Fibroblast of skin of right quadriceps (primary cell): Measurements from ENCODE around the gene CORO2B.

ENCODE experiments used
- DNase-seq: peaks from one replicate; pipeline ENCODE4 v3.0.0-alpha.2; 2013

The CORO2B gene

GRCh38 chr15:68554721-68555678 is 23.8 kb upstream of the CORO2B start:
- no peak for DNase-seq

DNA sequence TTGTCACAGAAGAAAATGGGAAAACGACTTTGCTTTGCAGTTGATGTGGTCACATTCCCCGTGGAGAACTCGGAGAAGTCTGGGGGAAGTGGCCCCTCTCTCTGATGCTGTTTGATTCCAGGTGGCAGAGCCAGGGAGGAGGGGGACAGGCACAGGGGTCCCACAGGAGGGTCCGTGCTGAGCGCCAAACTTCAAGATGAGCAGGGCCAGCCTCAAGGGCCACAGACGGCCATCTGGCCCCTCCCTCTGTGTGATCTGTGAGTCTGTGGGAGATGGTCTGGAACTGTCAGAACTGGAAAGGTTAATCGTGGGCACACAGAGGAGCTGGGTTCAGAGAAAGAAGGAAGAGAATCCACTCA is 23.1 kb upstream of the CORO2B start:
- DNase-seq = no peak

DNA sequence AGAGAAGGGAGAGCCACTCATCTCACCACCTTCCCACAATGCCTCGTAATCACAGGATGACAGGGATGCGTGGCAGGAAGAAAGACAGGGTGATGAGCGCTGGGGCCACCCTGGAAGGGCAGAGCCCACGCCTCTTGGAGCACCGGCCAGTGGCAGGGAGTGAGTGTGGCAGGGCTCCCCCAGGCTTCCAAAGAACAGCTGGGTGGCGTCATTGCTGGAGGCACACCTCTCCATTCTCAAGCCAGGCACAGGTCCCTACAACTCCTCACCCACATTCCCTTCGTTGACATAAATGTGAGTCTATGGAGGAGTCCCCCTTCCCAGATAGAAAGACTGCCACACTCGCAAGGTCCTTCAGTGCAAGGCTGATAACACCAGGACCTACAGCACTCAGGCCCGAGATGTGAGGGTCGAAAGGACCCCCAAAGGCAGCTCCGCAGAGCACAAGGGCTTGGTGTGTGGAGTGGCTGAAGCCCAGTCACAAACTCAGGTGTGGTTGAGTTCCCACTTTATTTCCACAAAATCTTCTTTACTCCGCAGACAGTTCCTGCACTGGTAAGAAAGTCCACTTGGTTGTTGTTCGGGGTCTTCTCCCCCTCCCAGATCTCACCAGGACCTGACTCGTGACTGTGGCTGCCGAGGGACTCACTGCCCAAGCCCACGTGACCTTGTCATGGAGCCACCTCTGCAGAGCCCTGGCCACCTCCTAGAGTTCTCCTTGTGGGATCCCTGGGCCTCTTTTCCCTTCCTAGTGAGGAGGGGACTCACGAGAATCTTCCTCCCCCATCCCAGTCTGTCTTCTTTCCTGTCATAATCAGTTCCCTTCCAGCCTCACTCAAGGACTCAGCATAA is 22.4 kb upstream of the CORO2B start:
- no peak for DNase-seq

DNA sequence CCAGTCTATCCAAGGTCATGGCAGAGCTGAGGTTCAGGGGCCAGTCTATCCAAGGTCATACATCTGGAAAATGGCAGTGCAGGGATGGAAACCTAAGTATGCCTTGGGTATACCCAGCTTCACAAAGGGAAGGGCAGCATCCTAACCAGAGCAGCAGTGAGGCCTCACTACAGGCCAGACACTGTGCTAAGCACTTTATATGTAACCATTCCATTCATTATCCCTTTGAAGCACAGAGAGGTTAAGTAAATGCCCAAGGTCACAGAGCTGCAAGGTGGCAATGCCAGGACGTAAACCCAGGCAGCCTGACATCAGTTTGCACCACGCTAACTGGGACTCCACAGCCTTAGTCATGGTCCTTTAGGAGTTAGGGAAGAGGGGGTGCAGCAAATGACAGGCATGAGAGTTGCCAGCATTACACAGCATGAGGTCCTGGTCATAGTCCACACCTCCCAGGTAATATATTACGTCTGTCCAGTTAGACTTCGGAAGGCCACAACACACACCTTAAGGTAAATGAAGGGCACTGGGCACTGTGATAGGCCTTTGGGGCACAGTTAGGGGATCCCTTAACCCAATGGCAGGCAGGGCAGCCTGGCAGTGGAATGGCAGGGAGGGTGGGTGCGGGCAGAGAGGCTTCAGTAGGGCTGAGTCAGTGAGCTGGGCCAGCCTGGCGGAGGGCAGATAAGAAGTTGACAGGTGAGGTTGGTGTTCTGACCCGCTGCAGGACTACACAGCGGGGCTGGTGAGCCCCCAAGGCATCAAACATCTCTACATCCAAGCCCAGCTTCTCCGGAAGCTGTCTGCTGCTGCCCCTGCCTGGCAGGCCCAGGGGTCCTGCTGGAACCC is 21.1 kb upstream of the CORO2B start:
- DNase-seq = no peak

DNA sequence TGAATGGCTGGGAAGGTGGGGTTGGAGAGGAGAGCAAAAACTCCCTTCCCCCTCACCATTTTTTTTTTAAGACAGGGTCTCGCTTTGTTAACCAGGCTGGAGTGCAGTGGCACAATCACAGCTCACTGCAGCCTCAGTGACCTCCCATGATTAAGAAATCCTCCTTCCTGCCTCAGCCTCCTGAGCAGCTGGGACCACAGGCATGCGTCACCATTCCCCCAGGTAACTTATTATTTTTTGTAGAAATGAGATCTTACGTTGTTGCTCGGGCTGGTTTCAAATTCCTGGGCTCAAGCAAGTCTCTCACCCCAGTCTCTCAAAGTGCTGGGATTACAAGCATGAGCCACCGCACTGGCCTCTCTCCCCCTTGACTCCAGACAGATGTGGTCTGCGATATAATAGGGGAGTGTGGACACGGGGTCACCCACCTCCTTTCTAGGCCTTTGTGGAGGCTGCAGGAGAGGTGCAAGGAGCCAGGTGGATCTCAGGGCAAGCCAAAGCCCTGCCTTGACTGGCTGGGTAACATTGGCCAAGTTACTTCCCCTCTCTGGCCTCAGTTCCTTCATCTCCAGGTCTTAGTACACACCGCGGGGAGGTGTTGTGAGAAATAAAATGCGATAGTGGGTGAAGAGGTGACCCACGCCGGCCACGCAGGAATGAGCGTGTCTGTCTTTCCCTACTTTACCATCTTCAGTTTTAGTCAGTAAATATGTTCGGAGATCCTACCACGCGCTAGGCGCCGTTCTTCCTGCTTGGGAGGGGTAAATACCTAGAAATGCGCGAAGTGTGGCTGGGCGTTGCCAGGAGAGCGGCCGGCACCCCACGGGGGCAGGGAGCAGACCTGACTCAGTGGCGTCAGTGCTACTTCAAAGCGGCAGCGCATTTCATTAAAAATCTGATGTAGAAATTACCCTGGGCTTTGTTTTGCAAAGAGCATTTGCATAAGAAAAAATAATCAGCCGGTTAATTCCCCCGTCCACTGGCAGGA is 20.2 kb upstream of the CORO2B start:
- no peak for DNase-seq

DNA sequence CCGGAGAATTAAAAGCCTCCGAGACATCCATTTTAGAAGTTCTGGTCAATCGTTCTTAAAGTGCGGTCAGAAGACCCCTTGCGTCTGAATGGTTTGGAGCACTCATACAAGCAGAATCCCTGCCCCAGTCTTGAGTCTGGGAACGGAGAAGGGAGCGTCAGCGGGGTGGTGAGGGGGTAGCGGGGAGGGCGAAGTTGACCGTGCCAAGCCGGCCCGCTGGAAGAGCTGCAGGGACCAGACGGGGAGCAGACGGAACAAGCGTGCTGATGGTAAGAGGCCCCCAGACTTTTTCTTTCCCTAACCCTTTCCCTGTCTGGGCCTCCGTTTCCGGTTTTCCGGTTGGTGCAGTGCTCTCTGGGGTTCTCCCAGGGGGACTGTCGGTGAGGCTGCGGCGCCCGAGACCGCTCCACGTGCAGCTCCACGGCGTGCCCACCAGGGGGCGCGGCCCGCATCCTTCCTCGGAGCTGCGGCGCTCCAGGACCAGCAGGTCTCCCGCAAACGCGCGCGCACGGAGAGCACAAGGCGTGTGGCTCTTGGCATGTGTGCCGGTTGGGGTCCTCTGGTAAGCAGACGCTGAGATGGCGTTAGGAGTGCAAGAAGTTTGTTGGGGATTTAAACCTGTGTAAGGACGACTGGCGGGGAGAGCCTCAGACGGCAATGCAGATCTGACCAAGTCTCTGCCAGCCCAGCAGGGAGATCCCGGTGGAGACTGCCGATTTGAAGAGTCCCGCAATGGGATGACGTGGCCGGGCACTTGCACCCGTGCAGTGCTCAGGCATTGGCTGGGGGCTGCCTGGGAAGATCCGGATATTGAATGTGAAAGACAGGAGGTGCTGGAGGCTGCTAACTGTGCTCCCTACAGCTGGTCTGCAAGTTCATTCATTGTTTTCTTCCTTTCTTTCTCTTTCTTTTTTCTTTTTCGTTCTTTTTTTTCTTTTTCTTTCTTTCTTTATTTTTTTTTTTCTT is 19.2 kb upstream of the CORO2B start:
- peak; percentile 77 for DNase-seq

- no peak for DNase-seq
Measured at GRCh38 chr15:68560501-68561113, 18.2 kb upstream of the CORO2B start.

- no peak for DNase-seq
Measured at GRCh38 chr15:68561171-68561900, 17.5 kb upstream of the CORO2B start.

GRCh38 chr15:68561901-68562300 is 16.9 kb upstream of the CORO2B start:
- DNase-seq = no peak

DNA sequence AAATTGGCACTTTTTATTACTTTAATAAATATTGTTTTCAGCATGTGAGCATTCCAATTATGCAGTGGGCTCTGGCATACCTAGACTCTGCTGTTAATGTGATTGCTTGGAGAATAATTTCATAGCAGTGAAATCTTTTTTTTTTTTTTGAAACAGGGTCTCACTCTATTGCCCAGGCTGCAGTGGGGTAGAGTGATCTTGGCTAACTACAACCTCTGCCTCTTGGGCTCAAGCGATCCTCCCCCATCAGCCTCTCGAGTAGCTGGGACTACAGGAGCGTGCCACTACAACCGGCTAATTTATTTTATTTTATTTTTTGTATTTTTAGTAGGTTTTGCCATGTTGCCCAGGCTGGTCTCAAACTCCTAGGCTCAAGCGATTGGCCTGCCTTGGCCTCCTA is 14.6 kb upstream of the CORO2B start:
- DNase-seq = no peak

DNA sequence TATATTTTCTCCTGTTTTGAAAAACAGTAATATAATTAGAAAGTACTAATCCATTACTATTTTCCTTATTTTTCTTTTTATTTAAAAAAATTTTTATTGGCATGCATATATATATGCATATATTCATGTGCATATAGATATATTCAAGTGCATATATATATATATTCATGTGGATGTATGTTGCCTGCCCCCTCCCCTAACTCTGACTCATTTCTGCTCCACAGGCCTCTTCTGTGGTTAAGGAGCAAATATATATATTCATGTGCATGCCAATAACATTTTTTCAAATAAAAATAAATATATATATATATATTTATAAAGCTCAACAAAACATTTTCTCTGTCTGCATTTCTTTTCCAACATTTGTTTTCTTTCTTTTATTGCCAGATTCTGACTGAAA is 13.6 kb upstream of the CORO2B start:
- no peak for DNase-seq

- DNase-seq = no peak
Measured at GRCh38 chr15:68565726-68566125, 13.1 kb upstream of the CORO2B start.

GRCh38 chr15:68566377-68566954 is 12.3 kb upstream of the CORO2B start:
- no peak for DNase-seq

DNA sequence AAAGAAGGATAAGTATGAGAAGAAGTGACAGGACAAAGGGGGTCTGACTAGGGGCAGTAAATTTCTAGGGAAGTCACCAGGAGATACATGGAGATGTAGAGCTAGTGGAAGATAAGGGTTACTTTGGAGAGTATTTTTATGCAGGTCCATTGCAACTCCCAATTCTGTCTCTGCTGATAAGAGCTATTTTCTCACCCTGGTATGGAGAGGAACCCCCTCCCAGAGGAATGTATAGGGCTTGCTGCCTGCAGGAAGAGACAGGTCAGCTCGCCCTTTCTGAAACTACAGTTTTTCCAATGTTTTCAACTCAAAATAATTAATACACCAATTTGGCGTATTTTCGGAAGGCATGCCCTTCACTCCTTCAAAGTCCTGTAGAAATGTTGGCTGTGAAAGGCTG is 11.4 kb upstream of the CORO2B start:
- no peak for DNase-seq

DNA sequence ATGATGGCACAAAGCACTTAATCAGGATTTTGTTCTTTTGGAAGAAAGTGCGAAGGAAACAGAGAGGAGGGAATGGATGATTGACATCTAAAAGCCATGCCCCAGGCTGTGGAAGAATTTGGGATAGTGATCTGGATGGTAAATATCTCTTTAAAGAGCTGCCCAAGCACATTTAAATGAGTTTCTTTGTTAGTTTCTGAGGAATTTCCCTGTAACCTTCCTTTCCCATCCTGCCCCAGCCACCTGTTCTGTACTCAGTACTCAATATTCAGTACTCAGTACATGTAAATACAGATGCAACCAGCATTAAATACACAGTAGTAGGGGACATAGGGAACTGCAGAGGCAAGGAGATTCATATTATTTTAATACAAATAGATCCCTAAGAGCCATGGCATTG is 7.8 kb upstream of the CORO2B start:
- no peak for DNase-seq

DNA sequence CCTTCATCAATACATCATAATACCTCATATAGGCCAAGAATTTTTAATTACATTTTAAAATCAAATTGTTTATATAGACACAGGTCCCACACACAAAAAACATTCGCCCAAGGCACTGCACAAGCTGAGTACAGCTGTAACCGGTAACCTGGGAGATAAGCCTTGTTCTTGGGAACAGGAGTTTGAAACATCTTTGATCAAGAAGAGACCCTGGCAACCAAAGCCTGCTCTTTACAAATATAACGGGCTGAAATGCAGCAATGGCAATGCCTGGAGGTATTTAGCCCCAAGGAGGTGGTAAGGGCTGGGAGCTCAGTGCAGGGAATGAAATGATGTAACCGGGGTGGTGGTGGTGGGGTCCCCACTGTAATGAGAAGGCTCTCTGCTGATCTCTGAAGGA is 7.2 kb upstream of the CORO2B start:
- DNase-seq = no peak

GRCh38 chr15:68572309-68572708 is 6.5 kb upstream of the CORO2B start:
- DNase-seq = no peak

GRCh38 chr15:68572921-68573320 is 5.9 kb upstream of the CORO2B start:
- DNase-seq = no peak

- no peak for DNase-seq
Measured at GRCh38 chr15:68574046-68574445, 4.7 kb upstream of the CORO2B start.
